Testis (tissue), 2 donors: ENCODE results near the gene ERFE.

Experiments
- POLR2A ChIP-seq: fragments of 450-650 bp; IDR thresholded peaks from one replicate; pipeline ENCODE4 v1.6.1; 2017; ENCODE audit warnings: antibody characterized with exemption, mild to moderate bottlenecking, moderate library complexity
- TF ChIP-seq, protein P1 (sequence below), 3 experiments: fragments of 450-650 bp in 2 of 3; fragments of 200-600 bp in 1 of 3; sonication (generic) in 1 of 3; IDR thresholded peaks; one replicate each; pipeline ENCODE4 v1.5.1; 2016 to 2019; ENCODE audit warnings: antibody characterized with exemption in 3 of 3, mild to moderate bottlenecking in 2 of 3, moderate library complexity in 1 of 3

DNA sequence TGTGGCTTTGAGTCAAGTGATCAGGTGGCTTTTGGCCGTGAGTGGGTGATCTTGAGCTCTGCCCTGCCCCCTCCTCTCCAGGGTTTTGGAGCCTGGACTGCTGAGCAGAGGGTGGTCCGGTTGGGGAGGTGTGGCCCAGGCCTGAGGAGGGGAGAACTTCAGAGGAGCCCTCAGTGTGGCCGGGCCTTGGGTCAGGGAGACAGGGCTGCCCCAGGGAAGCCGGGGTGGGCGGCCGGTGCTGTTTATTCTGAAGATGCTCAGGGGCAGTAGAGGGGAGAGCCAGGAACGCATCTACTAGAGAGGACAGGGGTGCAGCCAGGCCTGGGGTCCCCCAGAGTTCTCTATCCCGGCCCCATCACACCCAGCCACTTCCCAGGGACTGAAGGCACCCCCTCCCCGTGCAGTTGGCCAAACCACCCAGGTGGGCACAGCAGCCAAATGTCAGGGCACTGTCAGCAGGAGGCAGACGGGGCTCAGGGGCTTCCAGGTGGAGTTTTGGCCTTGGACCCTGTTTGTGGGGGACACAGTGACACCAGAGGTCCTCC, 963 bp downstream of the ERFE start:
- TF ChIP-seq POLR2A = no peak
- TF ChIP-seq, protein P1, sequence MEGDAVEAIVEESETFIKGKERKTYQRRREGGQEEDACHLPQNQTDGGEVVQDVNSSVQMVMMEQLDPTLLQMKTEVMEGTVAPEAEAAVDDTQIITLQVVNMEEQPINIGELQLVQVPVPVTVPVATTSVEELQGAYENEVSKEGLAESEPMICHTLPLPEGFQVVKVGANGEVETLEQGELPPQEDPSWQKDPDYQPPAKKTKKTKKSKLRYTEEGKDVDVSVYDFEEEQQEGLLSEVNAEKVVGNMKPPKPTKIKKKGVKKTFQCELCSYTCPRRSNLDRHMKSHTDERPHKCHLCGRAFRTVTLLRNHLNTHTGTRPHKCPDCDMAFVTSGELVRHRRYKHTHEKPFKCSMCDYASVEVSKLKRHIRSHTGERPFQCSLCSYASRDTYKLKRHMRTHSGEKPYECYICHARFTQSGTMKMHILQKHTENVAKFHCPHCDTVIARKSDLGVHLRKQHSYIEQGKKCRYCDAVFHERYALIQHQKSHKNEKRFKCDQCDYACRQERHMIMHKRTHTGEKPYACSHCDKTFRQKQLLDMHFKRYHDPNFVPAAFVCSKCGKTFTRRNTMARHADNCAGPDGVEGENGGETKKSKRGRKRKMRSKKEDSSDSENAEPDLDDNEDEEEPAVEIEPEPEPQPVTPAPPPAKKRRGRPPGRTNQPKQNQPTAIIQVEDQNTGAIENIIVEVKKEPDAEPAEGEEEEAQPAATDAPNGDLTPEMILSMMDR (IDR thresholded peaks at IDR 0.05) = no peak
